Muscle of arm (tissue), 14 donors: ENCODE data around the gene MSH3. TPM values are rescaled to one million over a fixed set of nuclear protein-coding genes. Genes with fewer than 3 reads are reported as not detected.

Experiments used
- DNase-seq: peaks from one replicate; pipeline ENCODE4 v3.0.0-alpha.2; 2013
- long read RNA-seq, 11 donors: transcript quantifications; one replicate each; lab custom pipeline, GENCODE V29; 2026
- polyA plus RNA-seq, 12 donors: library from polyadenylated mRNA; unstranded; fragments of 120-200 nt; gene quantifications; one replicate each; pipeline ENCODE4 v1.2.1, GENCODE V29; 2013; ENCODE audit not compliant: insufficient read length in 12 of 12

The MSH3 gene
- polyA plus RNA-seq: 10 to 100 TPM in 9 of 12 donors, 1 to 10 TPM in 2, not detected in 1; 9.4 to 13.1 (median 12.4) TPM
- long read RNA-seq, donor 1, full-length matches to known transcripts: 1 of 1 reads
- long read RNA-seq, donor 1, partial matches to known transcripts: 0 of 1 reads
- long read RNA-seq, donor 1, other reads (novel, unspliced or antisense): 0 of 1 reads
- long read RNA-seq, donor 2: 0 reads
- long read RNA-seq, donor 3: 0 reads
- long read RNA-seq, donor 4: 0 reads
- long read RNA-seq, donor 5: 0 reads
- long read RNA-seq, donor 6, full-length matches to known transcripts: 1 of 1 reads
- long read RNA-seq, donor 6, partial matches to known transcripts: 0 of 1 reads
- long read RNA-seq, donor 6, other reads (novel, unspliced or antisense): 0 of 1 reads
- long read RNA-seq, donor 7: 0 reads
- long read RNA-seq, donor 8: 0 reads
- long read RNA-seq, donor 9: 0 reads
- long read RNA-seq, donor 10: 0 reads
- long read RNA-seq, donor 11, full-length matches to known transcripts: 1 of 95 reads
- long read RNA-seq, donor 11, partial matches to known transcripts: 94 of 95 reads
- long read RNA-seq, donor 11, other reads (novel, unspliced or antisense): 0 of 95 reads

DNA sequence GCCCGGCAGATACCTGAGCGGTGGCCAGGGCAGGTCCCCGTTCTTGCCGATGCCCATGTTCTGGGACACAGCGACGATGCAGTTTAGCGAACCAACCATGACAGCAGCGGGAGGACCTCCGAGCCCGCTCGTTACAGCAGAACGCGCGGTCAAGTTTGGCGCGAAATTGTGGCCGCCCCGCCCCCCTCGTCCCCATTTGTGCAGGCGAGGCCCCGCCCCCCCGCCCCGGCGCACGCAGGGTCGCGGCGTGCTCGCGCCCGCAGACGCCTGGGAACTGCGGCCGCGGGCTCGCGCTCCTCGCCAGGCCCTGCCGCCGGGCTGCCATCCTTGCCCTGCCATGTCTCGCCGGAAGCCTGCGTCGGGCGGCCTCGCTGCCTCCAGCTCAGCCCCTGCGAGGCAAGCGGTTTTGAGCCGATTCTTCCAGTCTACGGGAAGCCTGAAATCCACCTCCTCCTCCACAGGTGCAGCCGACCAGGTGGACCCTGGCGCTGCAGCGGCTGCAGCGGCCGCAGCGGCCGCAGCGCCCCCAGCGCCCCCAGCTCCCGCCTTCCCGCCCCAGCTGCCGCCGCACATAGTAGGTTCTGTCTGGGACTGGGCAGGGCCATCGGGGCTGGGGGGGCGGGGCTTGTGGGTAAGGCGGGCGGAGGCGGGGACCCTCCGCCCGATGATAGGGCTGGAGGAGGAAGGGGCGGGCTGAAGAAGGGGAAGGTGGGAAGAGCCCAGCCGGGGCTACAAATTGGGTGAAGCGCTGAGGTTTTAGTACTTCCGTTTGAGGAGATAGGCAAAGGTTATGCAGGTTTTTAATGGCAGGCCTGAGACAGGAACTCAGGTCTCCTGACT is at the start of gene MSH3, which contains the start of gene DHFR:
Gene MSH3 (plus strand): TSS at position 262 of the 840 bp plus-strand sequence. CDS start 76 bp downstream, at position 338.
Gene DHFR (minus strand): TSS at position 593 of the 840 bp plus-strand sequence. CDS start 494 bp downstream, at position 99.
- peak; percentile 91 for DNase-seq

DNA sequence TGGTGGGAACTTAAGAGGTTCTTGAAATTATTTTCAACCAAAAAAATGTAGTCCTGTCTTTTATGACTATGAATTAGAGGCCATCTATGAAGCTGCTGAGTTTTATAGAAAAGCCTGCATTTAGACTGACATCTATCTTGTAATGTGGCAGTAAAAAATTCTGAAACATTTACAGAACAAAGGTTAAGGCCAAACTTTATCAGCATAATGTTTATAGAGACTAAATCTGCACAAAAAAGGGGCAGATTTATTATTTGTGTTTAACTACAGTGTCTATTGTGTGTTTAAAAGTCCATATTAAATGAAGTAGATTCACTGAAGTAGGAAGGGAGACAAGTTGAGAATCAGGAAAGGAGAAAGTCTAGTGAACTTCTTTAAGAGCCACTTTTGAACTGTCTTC is 47.1 kb upstream of the MSH3 start:
- no peak for DNase-seq

DNA sequence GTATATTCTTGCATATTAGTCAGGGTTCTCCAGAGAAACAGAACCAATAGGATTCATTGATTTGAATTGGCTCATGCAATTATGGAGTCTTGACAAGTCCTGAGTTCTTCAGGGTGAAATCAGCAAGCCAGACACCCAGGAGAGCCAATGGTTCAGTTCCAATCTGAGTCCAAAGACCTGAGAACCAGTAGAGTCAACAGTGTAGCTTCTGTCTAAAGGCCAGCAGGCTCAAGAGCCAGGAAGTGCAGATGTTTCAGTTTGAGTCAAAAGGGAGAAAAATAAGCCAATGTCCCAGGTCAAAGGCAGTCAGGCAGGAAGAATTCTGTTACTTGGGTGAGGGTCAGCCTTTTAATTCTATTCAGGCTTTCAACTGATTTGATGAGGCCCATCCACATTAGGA is 46.6 kb upstream of the MSH3 start:
- peak; percentile 17 for DNase-seq

DNA sequence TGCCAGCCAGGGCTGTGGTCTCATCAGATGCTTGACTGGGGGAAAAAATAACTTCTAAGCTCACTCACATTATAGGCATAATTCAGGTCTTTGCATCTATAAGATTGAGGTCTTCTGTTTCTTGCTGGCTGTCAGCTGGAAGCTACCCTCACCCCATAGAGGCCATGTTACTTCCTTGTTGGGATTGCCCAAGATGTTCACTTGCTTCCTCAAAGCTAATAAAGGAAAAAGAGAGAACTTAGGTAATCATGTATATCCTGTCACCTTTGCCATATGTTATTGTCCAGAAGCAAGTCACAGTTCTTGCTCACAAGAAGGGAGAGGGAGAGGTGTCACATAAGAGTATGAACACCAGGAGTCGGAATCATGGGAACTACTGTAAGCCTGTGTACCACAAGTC is 45.7 kb upstream of the MSH3 start:
- DNase-seq: no peak

DNA sequence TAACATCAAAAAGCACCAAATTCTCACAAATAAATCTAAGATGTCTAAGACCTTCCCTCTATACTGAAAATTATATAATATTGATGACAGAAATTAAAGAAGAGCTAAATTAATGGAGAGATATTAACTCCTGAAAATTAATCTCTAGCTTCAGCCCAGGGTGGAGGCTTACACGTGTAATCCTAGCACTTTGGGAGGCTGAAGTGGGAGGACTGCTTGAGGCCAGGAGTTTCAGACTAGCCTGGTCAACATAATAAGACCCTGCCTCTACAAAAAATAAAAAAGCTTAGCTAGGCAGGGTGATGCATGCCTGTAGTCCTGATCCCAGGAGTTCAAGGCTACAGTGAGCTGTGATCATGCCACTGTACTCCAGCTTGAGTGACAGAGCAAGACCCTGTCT is 44.8 kb upstream of the MSH3 start:
- DNase-seq: no peak

DNA sequence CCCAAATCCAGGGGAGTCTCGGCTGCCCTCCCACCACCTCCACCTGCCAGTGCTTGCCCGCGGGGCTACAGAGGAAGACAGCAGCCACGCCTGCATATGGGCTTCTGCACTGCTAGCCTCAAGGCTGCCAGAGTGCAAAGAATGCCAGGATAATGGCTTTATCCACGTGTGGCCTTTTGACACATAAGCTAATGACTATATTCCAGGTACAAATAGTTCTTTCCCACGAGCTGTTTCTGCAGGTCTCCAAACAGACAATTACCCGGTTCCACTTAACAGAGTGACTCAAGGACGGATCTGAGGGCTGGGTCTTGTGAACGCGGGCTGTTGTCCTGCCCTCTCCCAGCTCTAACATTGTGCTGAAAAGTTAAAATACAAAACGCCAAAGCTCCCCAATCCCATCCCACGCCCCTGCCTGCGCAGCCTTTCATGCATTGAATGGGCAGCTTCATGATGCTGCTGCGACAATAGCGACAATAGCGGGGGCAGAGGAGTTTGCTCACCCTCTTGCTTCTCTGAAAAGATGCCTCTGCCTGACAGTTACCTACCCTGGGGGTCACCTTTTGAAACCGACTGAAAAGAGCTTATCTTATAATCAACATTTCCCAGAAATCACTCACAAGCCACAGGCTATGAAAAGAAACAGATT is 39.1 kb upstream of the MSH3 start:
- no peak for DNase-seq

DNA sequence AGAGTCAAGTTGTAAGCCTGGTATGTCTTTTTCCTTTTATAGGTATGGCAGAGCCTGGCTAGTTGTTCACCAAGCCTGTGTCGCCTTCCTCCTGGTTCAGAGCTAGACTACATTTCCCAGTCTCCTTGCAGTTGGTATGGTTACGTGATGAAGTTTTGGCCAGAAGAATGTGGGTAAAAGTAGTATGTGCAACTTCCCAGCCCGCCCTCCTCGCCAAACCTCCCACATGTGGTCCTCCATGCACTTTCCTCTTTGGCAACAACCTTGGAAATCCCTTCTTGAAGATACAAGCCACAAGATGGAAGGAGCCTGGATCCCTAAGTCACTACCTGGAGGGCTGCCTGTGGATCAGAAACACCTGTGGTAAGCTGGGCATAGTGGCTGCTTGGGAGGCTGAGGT is 36.0 kb upstream of the MSH3 start:
- DNase-seq: no peak

DNA sequence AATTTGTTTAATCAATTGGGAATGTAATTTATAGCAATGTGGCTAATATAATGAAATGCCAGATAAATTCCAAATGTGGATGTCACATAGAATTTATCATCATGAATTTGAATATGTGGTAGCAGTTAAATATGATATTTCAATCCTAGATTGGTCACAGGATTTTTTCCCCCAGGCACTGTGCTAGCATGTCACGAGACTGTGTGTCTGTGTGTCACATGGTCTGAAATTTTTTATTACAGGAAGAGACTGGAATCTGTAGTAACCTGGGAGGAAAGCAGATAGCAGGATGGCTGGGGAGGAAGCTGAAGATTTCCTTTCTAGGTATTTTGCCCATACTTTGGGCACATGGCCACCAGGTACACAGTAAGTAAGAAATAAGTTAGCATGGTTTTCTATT is 35.4 kb upstream of the MSH3 start:
- no peak for DNase-seq

DNA sequence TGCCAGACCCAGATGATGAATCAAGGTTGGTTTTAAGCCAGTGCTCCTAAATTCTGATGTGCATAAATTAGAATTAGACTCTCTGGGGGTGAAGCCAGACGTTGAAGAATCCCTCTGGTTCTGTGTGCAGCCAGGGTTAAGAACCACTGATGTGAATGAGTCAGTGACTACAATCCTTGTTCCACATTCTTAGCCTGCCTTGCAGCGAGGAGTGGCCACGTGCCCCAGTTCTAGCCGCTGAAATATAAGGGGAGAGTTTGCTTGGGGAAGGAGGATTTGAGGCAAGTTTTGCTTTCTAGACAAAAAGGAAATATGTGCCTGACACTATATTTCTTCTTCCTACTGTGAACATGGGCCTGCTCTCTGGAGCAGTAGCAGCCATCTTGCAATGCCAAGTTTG is 34.2 kb upstream of the MSH3 start:
- no peak for DNase-seq

DNA sequence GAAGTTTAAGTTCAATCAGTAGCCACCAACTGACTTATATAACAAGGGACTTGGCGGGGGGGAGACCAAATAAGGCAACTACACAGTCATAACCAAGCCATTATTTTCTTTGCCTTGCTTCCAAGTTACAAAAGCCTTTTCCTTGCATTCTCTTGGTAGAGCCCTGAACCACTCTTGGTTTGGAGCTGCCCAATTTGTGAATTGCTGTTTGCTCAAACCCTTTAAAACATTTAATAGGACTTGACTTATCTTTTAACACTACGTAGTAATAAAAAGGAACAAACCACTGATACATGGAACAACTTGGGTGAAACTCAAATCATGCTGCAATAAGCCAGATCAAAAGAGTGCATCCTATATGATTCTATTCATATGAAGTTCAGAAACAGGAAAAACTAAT is 31.7 kb upstream of the MSH3 start:
- DNase-seq: no peak

DNA sequence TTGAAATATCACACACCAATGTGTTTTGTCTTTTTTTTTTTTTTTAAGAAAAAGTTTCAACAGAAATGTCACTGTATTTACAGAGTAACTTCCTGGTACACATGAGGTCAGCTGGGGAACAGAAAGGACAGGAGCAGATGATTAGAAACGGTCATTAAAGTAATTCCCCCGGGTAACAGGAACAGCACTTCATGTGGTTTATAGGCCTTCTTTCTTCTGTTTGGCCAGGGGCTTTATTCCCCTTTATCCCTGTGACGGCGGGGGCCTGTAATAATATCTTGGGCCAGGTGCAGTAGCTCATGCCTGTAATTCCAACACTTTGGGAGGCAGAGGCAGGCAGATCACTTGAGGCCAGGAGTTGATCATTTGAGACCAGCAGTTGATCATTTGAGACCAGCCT is 30.5 kb upstream of the MSH3 start:
- DNase-seq: no peak

DNA sequence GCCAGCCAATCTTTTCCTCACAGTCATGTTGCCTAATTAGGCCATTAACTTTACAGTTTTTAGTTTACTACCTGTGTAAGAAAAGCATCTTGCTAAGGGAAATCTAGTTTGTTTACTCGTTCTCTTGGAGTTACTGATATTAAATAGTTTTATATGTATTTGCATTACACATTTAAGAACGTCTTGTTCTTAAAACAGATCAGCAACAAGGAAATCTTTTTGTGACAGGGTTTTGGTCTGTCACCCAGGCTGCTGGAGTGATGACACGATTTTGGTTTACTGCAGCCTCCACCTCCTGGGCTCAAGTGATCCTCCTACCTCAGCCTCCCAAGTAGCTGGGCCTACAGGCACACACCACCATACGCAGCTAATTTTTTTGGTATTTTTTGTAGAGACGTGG is 29.2 kb upstream of the MSH3 start:
- DNase-seq: no peak

DNA sequence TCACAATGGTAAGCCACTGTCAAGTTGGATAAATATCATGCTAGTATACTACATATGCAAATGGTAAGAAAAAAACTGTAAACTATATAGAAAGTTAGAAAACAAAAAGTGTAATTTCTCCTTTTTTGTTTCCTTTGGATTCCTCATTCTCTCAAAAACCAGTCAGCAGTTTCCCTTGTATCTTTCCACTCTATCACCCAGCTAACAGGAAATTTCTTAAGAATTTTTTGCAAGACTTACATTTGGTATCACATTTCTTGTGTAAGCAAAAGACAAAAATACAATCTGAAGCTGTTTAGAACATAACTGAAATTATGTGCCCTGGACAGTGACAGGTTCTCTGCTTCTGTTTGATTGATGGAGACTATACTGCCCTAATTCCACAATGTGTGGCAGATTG is 25.2 kb upstream of the MSH3 start:
- DNase-seq: no peak

DNA sequence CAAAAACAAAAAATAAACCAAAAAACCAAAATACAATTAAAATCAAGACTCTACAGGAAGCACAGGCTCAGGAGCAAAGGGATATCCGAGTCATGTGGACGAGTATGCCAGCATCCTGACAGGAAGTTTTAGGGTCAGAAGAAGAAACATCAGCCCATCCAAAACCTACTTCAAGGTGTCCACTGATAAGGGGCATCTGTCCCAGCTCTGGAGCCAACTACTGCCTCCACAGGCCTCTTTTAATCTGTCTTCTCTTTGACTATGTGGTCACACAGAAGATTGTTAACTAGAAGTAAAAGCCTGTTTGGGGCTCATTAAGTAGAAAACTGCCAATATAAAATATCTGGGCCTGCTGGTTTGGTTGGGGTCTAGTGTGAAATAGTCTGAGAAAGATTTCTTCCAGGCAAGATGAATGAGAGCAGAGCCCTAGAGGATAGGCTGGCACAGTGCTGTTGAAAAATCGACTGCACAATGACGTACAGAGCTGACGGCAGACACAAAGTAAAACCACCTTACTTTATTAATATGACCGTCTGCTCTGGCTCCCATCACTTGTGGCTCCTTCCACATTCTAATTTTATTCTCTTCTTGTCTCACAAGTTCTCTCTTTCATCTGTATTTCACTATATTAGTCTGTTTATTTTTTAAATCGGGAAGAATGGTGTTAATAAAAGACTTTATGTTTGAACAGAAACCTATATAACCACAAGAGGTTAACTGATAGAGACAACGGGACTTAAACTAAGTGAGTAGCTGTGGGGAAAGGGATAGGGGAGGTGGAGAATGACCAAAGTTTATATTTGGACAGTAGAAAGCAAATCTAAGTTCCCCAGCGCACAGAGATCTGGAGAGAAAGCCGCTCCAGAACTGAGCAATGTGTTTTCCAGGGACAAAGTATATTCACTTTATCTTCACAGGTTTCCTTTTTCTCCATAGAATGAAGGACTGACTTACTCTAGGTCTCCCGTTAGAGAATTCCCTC is 22.9 kb upstream of the MSH3 start:
- DNase-seq: no peak

DNA sequence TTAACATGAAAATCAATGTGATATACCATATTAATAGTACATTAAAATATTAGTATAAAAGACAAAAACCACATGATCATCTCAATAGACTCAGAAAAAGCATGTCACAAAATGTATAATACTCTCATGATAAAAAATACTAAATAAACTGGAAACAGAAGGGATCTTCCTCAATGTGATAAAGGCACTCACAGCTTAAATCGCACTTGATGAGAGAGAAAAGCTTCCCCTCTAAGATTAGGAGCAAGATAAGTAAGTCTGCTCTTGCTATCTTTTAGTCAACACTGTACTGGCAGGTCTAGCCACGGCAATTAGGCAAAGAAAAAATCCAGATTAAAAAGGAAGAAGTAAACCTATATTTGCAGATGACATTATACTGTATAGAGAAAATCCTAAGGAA is 21.8 kb upstream of the MSH3 start:
- DNase-seq: no peak

DNA sequence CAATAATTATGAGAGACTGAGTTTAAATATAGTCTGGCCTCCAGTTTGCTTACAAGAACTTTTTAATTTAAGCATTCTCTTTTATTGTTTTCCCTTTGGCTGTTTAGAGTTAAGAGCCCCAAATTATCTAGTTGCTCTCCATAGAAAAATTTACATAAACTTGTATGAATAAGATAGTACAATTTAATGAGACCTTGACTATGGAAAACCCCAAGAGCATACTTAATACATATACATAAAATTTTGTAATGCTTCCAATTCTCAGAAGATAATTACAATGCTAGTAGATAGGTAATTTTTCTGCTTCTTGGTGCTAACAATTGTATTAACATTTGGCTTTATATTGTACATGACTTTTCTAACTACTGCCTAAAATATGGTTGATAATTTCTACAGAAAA is 20.3 kb upstream of the MSH3 start:
- no peak for DNase-seq

DNA sequence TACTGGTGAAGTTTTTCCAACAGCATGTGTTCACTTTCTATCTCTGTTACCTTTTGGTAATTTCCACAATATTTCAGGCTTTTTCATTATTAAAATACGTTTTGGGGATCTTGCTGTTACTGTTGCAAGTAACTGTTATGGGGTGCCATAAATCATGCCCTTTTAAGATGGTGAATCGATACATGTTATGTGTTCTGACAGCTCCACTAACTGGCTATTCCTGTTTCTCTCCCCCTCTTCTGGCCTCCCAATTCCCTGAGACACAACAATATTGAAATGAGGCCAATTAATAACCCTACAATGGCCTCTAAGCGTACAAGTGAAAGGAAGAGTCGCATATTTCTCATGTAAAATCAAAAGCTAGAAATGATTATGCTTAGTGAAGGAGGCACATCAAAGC is 13.1 kb upstream of the MSH3 start:
- DNase-seq: no peak

DNA sequence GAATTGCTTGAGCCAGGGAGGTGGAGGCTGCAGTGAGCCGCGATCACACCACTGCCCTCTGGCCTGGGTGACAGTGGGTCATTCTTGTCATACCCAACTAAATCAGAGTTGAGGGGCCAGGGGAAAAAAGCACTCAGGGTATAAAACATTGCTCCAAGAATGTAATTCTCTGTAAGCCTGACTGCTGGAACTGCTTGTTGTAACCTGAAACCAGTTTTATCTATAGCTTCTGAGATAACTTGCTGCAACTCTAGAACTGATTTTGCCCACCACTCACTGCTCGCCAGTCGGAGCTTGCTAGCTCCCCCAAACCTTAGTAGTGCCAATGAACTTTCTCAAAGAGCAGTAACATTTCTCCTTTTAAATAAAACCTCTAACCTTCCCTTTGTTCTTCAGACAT is 9.6 kb upstream of the MSH3 start:
- DNase-seq: no peak

DNA sequence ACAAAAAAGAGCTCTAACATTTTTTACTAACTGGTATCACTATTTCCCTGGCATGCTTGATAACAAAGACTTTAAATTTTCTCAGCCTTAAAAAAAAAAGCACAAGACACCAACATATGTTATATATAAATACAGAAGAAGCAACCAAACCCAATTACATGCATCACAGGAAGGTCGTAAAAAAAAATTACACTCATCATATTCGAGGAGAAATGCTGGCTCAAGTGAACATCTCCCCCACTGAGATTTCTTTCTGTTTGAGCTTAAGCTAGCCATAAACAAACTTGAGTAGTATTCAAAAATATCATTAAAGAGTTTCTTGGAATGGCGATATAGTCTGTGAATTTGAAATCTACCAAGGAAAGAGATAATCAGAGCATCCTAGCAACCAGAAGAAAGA is 7.5 kb upstream of the MSH3 start:
- no peak for DNase-seq

DNA sequence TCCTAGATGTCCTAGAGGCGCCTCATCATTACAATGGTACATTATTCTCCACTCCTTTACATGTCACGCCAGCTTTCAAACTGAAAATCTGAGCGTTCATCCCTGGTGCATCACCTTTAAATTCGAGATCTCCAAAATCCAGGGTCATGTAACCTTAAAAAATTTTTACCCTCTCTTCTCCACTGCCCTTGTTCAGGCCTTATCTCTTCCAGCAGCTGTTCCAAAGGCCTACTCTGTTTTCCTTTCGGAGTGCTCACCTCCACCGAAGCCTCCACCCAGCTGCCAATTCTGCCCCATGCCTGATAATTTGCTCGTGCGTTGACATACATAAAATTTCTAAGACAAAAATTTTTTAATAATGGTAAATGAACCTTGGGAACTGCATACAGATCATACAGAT is 950 bp upstream of the MSH3 start:
- DNase-seq: no peak

DNA sequence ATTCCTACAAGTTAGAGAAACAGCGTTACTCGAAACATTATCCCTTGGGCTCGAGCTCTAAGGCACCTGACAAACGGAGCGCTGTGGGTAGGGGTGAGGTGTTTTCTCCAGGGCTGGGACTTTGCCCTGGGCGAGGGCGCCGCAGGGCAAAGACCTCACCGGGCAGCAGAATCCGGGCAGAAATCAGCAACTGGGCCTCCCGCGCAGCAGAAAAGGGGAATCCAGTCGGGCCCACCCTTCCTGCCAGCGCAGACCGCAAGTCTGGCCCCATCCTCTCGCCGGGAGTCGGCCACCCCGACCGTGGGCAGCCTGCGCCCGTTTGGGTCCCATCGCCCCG is 430 bp upstream of the MSH3 start:
- no peak for DNase-seq
